GM20000 (cell line): ENCODE measurements around the gene BAHCC1.

Experiments used
- DNase-seq: peaks from one replicate; pipeline ENCODE4 v3.0.0; 2012; ENCODE audit warnings: low spot score
- CTCF ChIP-seq: IDR thresholded peaks from 2 replicates; pipeline ENCODE4 v1.5.1; 2012; ENCODE audit warnings: mild to moderate bottlenecking, control low read depth; ENCODE audit errors: extremely low read depth, missing control alignments

BAHCC1 gene

GRCh38 chr17:81476635-81477034, 81.4 kb downstream of the BAHCC1 start:
- DNase-seq: no peak
- TF ChIP-seq CTCF: no peak

- TF ChIP-seq CTCF: no peak
- DNase-seq: no peak
Observed at GRCh38 chr17:81477173-81477572, 81.9 kb downstream of the BAHCC1 start.

GRCh38 chr17:81478119-81478518, 82.9 kb downstream of the BAHCC1 start:
- TF ChIP-seq CTCF: no peak
- DNase-seq: no peak

- TF ChIP-seq CTCF: no peak
Observed at GRCh38 chr17:81479175-81480071, 84.2 kb downstream of the BAHCC1 start.

GRCh38 chr17:81480140-81481072, 85.1 kb downstream of the BAHCC1 start:
- no peak for DNase-seq
- no peak for TF ChIP-seq CTCF

More at GRCh38 chr17:81479175-81480071, 84.2 kb downstream of the BAHCC1 start:
- DNase-seq: no peak

GRCh38 chr17:81481073-81481799, 86.0 kb downstream of the BAHCC1 start:
- no peak for DNase-seq
- TF ChIP-seq CTCF: no peak
